IMR-90 (cell line): ENCODE measurements around the gene TPSD1. TPM values are rescaled to one million over a fixed set of nuclear protein-coding genes. Genes with fewer than 3 reads are reported as not detected.
"Not testable (repeated sequence)": the region's sequence is repeated elsewhere in the genome, so short reads cannot be mapped to it uniquely, and the experiment has no call there.

ENCODE experiments used
- ATAC-seq: fragments of 200-7000 bp; cut with Tn5 transposase; 2 replicates; pipeline ENCODE4 v1.9.1; 2020; ENCODE audit warnings: low read depth, mild to moderate bottlenecking, moderate library complexity
- BruUV-seq: library from RNA; stranded (reverse); fragments of 400-500 nt; replicated peaks from 2 replicates; lab custom pipeline; 2021; lab: Mats Ljungman, UMichigan
- CTCF ChIA-PET: fragments of 300-600 bp; formaldehyde crosslinking; extraction: SDS; loops from one replicate; lab custom pipeline; 2021; ENCODE audit warnings: antibody characterized with exemption; lab: Yijun Ruan, JAX
- POLR2A ChIA-PET: fragments of 300-600 bp; sonication (Branson Sonifier 250); formaldehyde crosslinking; loops from one replicate; lab custom pipeline; 2022; ENCODE audit warnings: antibody characterized with exemption; ENCODE audit not compliant: unreplicated experiment; lab: Charles Lee
- DNase-seq: peaks from one replicate; pipeline ENCODE4 v3.0.0; 2013
- H2AFZ ChIP-seq: replicated peaks from 2 replicates; pipeline ENCODE3; 2013; ENCODE audit warnings: low read length, mild to moderate bottlenecking; ENCODE audit not compliant: poor library complexity
- H2AK5ac ChIP-seq: 2 replicates; pipeline ENCODE4 v1.6.1; 2013; ENCODE audit warnings: low read depth, low read length, inconsistent platforms
- H2AK9ac ChIP-seq: replicated peaks from 2 replicates; pipeline ENCODE3; 2013; ENCODE audit warnings: mild to moderate bottlenecking, low read depth, low read length, moderate library complexity; ENCODE audit not compliant: poor library complexity
- H2BK120ac ChIP-seq: 2 replicates; pipeline ENCODE4 v1.6.1; 2013; ENCODE audit warnings: low read depth, low read length, inconsistent platforms
- H2BK15ac ChIP-seq: 3 replicates; pipeline ENCODE4 v1.6.1; 2013; ENCODE audit warnings: low read depth, low read length, inconsistent platforms
- H2BK20ac ChIP-seq: 2 replicates; pipeline ENCODE4 v1.6.1; 2013; ENCODE audit warnings: low read depth, mild to moderate bottlenecking, inconsistent platforms, low read length, moderate library complexity
- H2BK5ac ChIP-seq: 2 replicates; pipeline ENCODE4 v1.6.1; 2013; ENCODE audit warnings: mild to moderate bottlenecking, low read depth, low read length, inconsistent platforms; ENCODE audit not compliant: poor library complexity, severe bottlenecking
- H3K14ac ChIP-seq: replicated peaks from 2 replicates; pipeline ENCODE4 v1.6.1; 2013; ENCODE audit warnings: low read depth, low read length, inconsistent platforms
- H3K18ac ChIP-seq: 2 replicates; pipeline ENCODE4 v1.6.1; 2013; ENCODE audit warnings: low read depth, low read length, control low read depth
- H3K23ac ChIP-seq: 2 replicates; pipeline ENCODE4 v1.6.1; 2013; ENCODE audit warnings: low read depth, low read length, inconsistent platforms
- H3K27ac ChIP-seq: 2 replicates; pipeline ENCODE4 v1.5.1; 2013; ENCODE audit warnings: mild to moderate bottlenecking, control low read depth, low read length; ENCODE audit not compliant: insufficient read depth
- H3K27me3 ChIP-seq: 2 replicates; pipeline ENCODE4 v1.6.1; 2013; ENCODE audit warnings: low read length; ENCODE audit not compliant: control insufficient read depth, insufficient read depth
- H3K36me3 ChIP-seq: 2 replicates; pipeline ENCODE4 v1.6.1; 2013; ENCODE audit warnings: low read length, mixed read lengths; ENCODE audit not compliant: control insufficient read depth, insufficient read depth
- H3K4ac ChIP-seq: 2 replicates; pipeline ENCODE4 v1.6.1; 2013; ENCODE audit warnings: low read depth, low read length, inconsistent platforms
- H3K4me1 ChIP-seq: 2 replicates; pipeline ENCODE4 v1.6.1; 2013; ENCODE audit warnings: low read length, mixed read lengths; ENCODE audit not compliant: control insufficient read depth, insufficient read depth
- H3K4me2 ChIP-seq: 2 replicates; pipeline ENCODE4 v1.6.1; 2013; ENCODE audit warnings: low read depth, mild to moderate bottlenecking, control low read depth, low read length, moderate library complexity
- H3K4me3 ChIP-seq: 2 replicates; pipeline ENCODE4 v1.5.1; 2013; ENCODE audit warnings: low read depth, mild to moderate bottlenecking, control low read depth, low read length, moderate library complexity; ENCODE audit not compliant: insufficient read depth
- H3K56ac ChIP-seq: 2 replicates; pipeline ENCODE4 v1.6.1; 2013; ENCODE audit warnings: low read length, inconsistent platforms; ENCODE audit not compliant: insufficient read depth; ENCODE audit errors: extremely low read depth
- H3K79me1 ChIP-seq, 2 experiments: 2 replicates each; pipeline ENCODE4 v1.6.1; 2013; ENCODE audit warnings: low read length in 2 of 2, inconsistent platforms in 1 of 2, low read depth in 1 of 2
- H3K9ac ChIP-seq: 2 replicates; pipeline ENCODE4 v1.6.1; 2013; ENCODE audit warnings: low read depth, low read length, control low read depth
- H3K9me1 ChIP-seq: 2 replicates; pipeline ENCODE4 v1.6.1; 2013; ENCODE audit warnings: low read length, inconsistent platforms; ENCODE audit not compliant: insufficient read depth
- H3K9me3 ChIP-seq: 2 replicates; pipeline ENCODE4 v1.6.1; 2013; ENCODE audit warnings: low read length; ENCODE audit not compliant: control insufficient read depth, insufficient read depth
- H4K20me1 ChIP-seq: 2 replicates; pipeline ENCODE4 v1.6.1; 2013; ENCODE audit warnings: low read length, inconsistent platforms; ENCODE audit not compliant: insufficient read depth
- H4K5ac ChIP-seq: 2 replicates; pipeline ENCODE4 v1.6.1; 2013; ENCODE audit warnings: mild to moderate bottlenecking, low read depth, low read length, control low read depth
- H4K8ac ChIP-seq, 2 experiments: 2 replicates each; pipeline ENCODE4 v1.6.1; 2013; ENCODE audit warnings: low read depth in 2 of 2, low read length in 2 of 2, control low read depth in 1 of 2, inconsistent platforms in 1 of 2
- H4K91ac ChIP-seq: 2 replicates; pipeline ENCODE4 v1.6.1; 2013; ENCODE audit warnings: low read depth, low read length, inconsistent platforms; ENCODE audit not compliant: insufficient read depth
- MAFK ChIP-seq: IDR thresholded peaks from 2 replicates; pipeline ENCODE4 v1.6.1; 2012; ENCODE audit warnings: low read depth, low read length, improper control_type of control experiment
- NFE2L2 ChIP-seq: fragments of 150-350 bp; IDR thresholded peaks from 2 replicates; pipeline ENCODE4 v1.6.1; 2016; ENCODE audit warnings: low read depth, mild to moderate bottlenecking, low read length
- WGBS, 2 experiments: methylation state at CpG; one replicate each; pipeline versions ENCODE4 v1.1.5 to v1.1.7; 2013; ENCODE audit warnings: missing lambda C conversion rate in 2 of 2; ENCODE audit not compliant: insufficient read length in 1 of 2; ENCODE audit errors: extremely low coverage in 2 of 2; 5-methylcytosine and 5-hydroxymethylcytosine counted together
- dilution Hi-C: fragments of 300-500 bp; cut with HindIII; formaldehyde crosslinking; loops from one replicate; pipeline ENCODE4 v1.14.3; 2018; ENCODE audit warnings: low sequenced_read_pairs; ENCODE audit not compliant: unreplicated experiment
- in situ Hi-C: fragments of 300-500 bp; cut with MboI; formaldehyde crosslinking; loops from 3 replicates; pipeline ENCODE4 v1.14.3; 2019; ENCODE audit warnings: low sequenced_read_pairs, inconsistent platforms, mixed read lengths
- intact Hi-C: fragments of 100-400 bp; cut with micrococcal nuclease; formaldehyde crosslinking; loops from 2 replicates; pipeline ENCODE4 v1.10.0; 2022
- polyA plus RNA-seq, 3 experiments: library from polyadenylated mRNA; depleted of rRNA; stranded (reverse); fragments of >200 nt; gene quantifications; 2 replicates each; pipeline ENCODE4 v1.2.3, GENCODE V29; 2012; ENCODE audit warnings: low replicate concordance in 1 of 3
- total RNA-seq: library from RNA; depleted of rRNA; stranded (reverse); fragments of >200 nt; gene quantifications from 2 replicates; pipeline ENCODE4 v1.2.3, GENCODE V29; 2012

TPSD1 gene
- total and polyA plus RNA-seq, 2 of the 4 experiments (the other 2 are of a cell fraction) = not detected

DNA sequence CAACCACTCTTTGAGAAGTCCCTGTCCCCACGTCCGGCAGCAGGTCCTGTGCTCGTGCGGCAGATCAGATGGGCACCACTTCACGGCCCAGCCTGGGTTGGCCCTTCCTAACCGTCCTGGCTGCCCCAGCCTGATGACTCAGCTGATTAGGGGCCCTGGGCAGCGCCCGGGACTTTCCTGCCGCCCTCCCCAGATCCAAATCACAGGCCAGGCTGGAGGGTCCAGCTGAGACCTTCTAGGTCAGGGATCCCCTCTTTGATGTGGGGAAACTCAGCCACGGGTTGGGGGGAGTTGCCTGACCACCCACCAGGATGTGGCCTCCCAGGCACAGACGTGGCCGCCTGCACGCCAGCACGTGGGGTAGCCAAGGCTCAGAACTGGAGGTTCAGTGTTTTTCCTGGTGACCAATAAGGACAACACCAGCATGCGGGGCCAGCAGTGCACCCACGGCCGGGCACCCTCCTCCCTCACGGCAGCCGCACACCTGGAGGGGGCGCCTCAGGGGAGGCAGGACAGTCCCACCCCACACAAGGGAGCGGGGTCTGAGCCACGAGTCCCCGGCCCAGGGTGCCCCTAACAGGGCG, 30.0 kb upstream of the TPSD1 start:
- H3K4me1 ChIP-seq, H3K27ac ChIP-seq, H2BK15ac ChIP-seq, H4K5ac ChIP-seq, H3K36me3 ChIP-seq, intact Hi-C loops, H3K18ac ChIP-seq, dilution Hi-C loops, H3K9me1 ChIP-seq, H3K56ac ChIP-seq, H3K4me2 ChIP-seq, H3K9me3 ChIP-seq, H2BK5ac ChIP-seq, H3K4ac ChIP-seq, BruUV-seq, H3K79me1 ChIP-seq, H2BK120ac ChIP-seq, H3K23ac ChIP-seq, H2AFZ ChIP-seq, H2AK9ac ChIP-seq, H4K91ac ChIP-seq, H4K20me1 ChIP-seq, H3K14ac ChIP-seq, H4K8ac ChIP-seq, H3K27me3 ChIP-seq, in situ Hi-C loops, DNase-seq, H2BK20ac ChIP-seq, POLR2A ChIA-PET, H3K4me3 ChIP-seq, H2AK5ac ChIP-seq, H3K9ac ChIP-seq: not testable (repeated sequence)
- ATAC-seq = peak; percentile 62
- CTCF ChIA-PET = interaction anchor here (0.6 kb wide), 1 partner anchor 612 kb away, joined by 3 read pairs; no protein-coding TSS in a partner anchor
- TF ChIP-seq MAFK = 0 out of 2 replicates have a peak, but pooled peaks have one; percentile 3
- TF ChIP-seq NFE2L2 = 0 out of 2 replicates have a peak, but pooled peaks have one; percentile 12
- no CpG with 5 or more reads among the region's 24 CpGs for WGBS, 2 experiments

DNA sequence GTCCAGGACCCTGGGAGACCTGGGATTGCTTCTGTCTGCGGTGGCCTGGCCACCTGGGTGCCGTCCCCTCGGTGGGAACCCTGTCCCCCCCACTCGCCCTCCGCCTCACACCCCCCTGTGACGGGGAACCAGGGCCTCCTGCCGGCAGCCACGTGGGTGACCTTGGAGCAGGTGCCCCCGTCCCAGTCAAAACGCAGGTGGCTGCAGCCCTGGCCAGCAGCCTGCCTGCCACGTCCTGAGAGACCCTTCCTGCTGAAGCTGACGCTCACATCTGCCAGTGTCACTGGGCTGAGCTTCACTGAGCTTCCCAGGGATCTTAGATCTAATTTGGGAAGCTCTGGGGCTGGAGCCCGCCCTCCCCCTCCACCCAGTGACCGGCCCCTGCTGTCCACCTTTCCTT, 29.2 kb upstream of the TPSD1 start:
- H2BK5ac ChIP-seq, H4K8ac ChIP-seq, H3K56ac ChIP-seq, H3K79me1 ChIP-seq, H3K9ac ChIP-seq, DNase-seq, CTCF ChIA-PET, H3K4ac ChIP-seq, H4K20me1 ChIP-seq, H3K9me1 ChIP-seq, ATAC-seq, H3K18ac ChIP-seq, H3K27me3 ChIP-seq, H3K4me3 ChIP-seq, H3K27ac ChIP-seq, intact Hi-C loops, in situ Hi-C loops, H2BK20ac ChIP-seq, H2AFZ ChIP-seq, POLR2A ChIA-PET, H3K4me2 ChIP-seq, dilution Hi-C loops, H2BK120ac ChIP-seq, H3K4me1 ChIP-seq, H2AK5ac ChIP-seq, H2BK15ac ChIP-seq, H3K23ac ChIP-seq, BruUV-seq, H2AK9ac ChIP-seq, H4K91ac ChIP-seq, H3K14ac ChIP-seq, H3K9me3 ChIP-seq, H4K5ac ChIP-seq, H3K36me3 ChIP-seq: not testable (repeated sequence)
- WGBS, 2 experiments = 50% methylated on average over 3 of the region's 14 CpGs; no CpG with 5 or more reads in 1 of the 2 experiments
